Measurements from ENCODE around the gene SCO2. TPM values are rescaled to one million over a fixed set of nuclear protein-coding genes. Genes with fewer than 3 reads are reported as not detected.

The SCO2 gene
- polyA plus RNA-seq, 1 donor (not counting 4 experiments of a cell fraction or from before 2014, with no cell fraction given): 1.9 TPM

DNA sequence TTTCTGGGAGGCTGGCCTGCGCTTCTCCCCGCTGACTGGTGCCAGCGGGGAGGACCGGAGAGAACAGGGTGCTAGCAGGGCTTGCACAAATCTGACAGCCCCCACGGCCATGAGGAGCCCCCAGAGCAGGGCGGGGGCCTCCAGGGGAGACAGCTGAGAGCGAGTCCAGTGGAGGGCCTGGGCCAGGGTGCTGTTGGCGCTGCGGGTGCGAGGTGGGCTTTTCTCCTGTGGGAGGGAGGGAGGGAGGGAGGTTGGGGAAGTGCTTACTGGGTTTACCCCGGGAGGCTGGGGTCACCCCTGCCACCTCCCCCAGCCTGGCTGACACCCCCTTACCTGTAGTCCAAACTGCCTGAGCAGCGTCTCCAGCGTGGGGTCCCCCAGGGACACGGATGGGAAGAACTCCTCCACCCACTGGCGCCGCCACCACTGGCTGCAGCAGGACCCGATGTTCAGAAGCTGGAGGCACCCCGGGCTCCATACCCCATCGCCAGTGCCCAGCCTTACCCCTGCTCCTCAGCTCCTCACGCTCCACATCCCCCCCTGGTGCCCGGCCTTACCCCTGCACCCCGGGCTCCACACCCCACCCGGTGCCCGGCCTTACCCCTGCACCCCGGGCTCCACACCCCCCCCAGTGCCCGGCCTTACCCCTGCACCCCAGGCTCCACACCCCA, 21.8 kb downstream of the SCO2 start:
- no peak overlapping the region for H2AFZ ChIP-seq (ENCODE audit: control insufficient read depth, low read length)
- no peaks in the 10 kb centered on the region for H3K27me3 ChIP-seq (ENCODE audit: control insufficient read depth, extremely low read depth, insufficient read depth, low read length)
- no peaks in the 10 kb centered on the region for H3K9me3 ChIP-seq (ENCODE audit: control insufficient read depth, low read depth, low read length)
- H3K4me1 ChIP-seq (ENCODE audit: control insufficient read depth, extremely low read depth, insufficient read depth, low read length): peaks cover 10% of the 10 kb centered on the region
- no peaks in the 10 kb centered on the region for H4K20me1 ChIP-seq (ENCODE audit: control insufficient read depth, extremely low read depth, insufficient read depth, low read length)
- H3K9me1 ChIP-seq (ENCODE audit: control insufficient read depth, extremely low read depth, insufficient read depth, low read length): no peaks in the 10 kb centered on the region
- H3K4me3 ChIP-seq (ENCODE audit: control insufficient read depth in 2 of 3, extremely low read depth in 1 of 3, insufficient read depth in 2 of 3, low read depth in 1 of 3, low read length in 3 of 3): no peak overlapping the region
- DNase-seq (ENCODE audit: low read depth, low spot score) (no peak), FAIRE-seq (no peak)
- TF ChIP-seq EZH2 (IDR thresholded peaks at IDR 0.05; ENCODE audit: low read length): no peak
- TF ChIP-seq, protein P1, sequence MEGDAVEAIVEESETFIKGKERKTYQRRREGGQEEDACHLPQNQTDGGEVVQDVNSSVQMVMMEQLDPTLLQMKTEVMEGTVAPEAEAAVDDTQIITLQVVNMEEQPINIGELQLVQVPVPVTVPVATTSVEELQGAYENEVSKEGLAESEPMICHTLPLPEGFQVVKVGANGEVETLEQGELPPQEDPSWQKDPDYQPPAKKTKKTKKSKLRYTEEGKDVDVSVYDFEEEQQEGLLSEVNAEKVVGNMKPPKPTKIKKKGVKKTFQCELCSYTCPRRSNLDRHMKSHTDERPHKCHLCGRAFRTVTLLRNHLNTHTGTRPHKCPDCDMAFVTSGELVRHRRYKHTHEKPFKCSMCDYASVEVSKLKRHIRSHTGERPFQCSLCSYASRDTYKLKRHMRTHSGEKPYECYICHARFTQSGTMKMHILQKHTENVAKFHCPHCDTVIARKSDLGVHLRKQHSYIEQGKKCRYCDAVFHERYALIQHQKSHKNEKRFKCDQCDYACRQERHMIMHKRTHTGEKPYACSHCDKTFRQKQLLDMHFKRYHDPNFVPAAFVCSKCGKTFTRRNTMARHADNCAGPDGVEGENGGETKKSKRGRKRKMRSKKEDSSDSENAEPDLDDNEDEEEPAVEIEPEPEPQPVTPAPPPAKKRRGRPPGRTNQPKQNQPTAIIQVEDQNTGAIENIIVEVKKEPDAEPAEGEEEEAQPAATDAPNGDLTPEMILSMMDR (optimal IDR thresholded peaks at IDR 0.05 in 1 of 3, IDR thresholded peaks at IDR 0.05 in 1 of 3, conservative IDR thresholded peaks at IDR 0.05 in 1 of 3; ENCODE audit: extremely low read depth in 1 of 3, insufficient read depth in 2 of 3, low read length in 3 of 3): peak in 2 of 3 experiments; percentile 9 to 13
- H3K79me2 ChIP-seq (ENCODE audit: control insufficient read depth, insufficient read depth, low read length): peaks cover 15% of the 10 kb centered on the region
- dilution Hi-C loops (cut with MboI; ENCODE audit: extremely low pct_ligation_motif_present, low sequenced_read_pairs): no loop called here
- H3K4me2 ChIP-seq (ENCODE audit: control insufficient read depth, extremely low read depth, insufficient read depth, low read depth, low read length): no peak overlapping the region
- no peak overlapping the region for H3K27ac ChIP-seq (ENCODE audit: control insufficient read depth, insufficient read depth, low read length)
- no peak overlapping the region for H3K9ac ChIP-seq (ENCODE audit: control insufficient read depth, extremely low read depth, insufficient read depth, low read length)
- peaks cover 6 to 17% of the 10 kb centered on the region in 2 experiments for H3K36me3 ChIP-seq (ENCODE audit: control insufficient read depth in 2 of 2, extremely low read depth in 1 of 2, insufficient read depth in 2 of 2, low read length in 2 of 2)

DNA sequence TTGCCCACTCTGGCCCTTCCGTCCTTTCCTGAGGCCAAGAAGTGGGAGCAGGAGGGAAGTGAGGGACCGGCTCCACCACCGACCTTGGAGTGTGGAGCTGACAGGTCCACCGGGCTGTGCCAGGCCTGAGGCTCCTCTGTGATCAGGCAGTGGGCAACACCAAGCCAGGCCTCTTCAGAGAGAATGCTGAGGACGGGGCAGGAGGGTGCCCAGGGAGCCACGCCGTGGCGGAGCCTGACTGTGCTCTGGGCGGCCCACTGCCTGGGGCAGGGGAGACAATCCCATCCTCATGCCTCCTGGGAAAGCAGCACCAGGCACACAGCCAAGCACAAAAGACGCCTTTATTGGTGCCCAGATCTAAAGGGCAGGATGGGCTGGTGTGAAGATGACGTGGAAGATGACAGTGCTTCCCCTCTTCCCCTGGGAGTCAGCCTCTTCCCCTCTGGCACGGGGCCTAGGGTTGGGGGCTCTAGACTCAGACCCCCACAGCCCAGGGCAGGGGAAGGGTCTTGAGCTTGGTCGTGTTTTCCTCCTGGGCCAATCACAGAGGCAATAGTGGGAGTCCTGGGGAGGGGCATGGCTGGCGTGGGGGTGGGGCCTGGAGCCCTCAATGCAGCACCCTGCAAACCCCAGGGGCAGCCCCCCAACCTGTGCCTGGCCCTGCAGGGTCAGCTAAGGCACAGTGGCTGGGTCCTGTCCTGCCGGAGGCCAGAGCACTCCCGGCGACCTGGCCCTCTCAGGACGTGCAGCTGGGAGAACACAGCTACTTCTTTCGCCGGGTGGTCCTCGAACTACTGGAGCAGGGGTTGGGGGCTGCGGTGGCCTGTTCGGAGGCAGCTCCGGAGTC, 22.5 kb downstream of the SCO2 start:
- no peaks in the 10 kb centered on the region for H4K20me1 ChIP-seq (ENCODE audit: control insufficient read depth, extremely low read depth, insufficient read depth, low read length)
- H3K27me3 ChIP-seq (ENCODE audit: control insufficient read depth, extremely low read depth, insufficient read depth, low read length): no peaks in the 10 kb centered on the region
- DNase-seq (ENCODE audit: low read depth, low spot score) (no peak), FAIRE-seq (no peak)
- H3K4me2 ChIP-seq (ENCODE audit: control insufficient read depth, extremely low read depth, insufficient read depth, low read depth, low read length): no peak overlapping the region
- no peaks in the 10 kb centered on the region for H3K9me1 ChIP-seq (ENCODE audit: control insufficient read depth, extremely low read depth, insufficient read depth, low read length)
- H2AFZ ChIP-seq (ENCODE audit: control insufficient read depth, low read length): no peak overlapping the region
- H3K4me3 ChIP-seq (ENCODE audit: control insufficient read depth in 2 of 3, extremely low read depth in 1 of 3, insufficient read depth in 2 of 3, low read depth in 1 of 3, low read length in 3 of 3): no peak overlapping the region
- H3K9ac ChIP-seq (ENCODE audit: control insufficient read depth, extremely low read depth, insufficient read depth, low read length): no peak overlapping the region
- no peaks in the 10 kb centered on the region for H3K9me3 ChIP-seq (ENCODE audit: control insufficient read depth, low read depth, low read length)
- dilution Hi-C loops (cut with MboI; ENCODE audit: extremely low pct_ligation_motif_present, low sequenced_read_pairs): no loop called here
- peaks cover 6 to 17% of the 10 kb centered on the region in 2 experiments for H3K36me3 ChIP-seq (ENCODE audit: control insufficient read depth in 2 of 2, extremely low read depth in 1 of 2, insufficient read depth in 2 of 2, low read length in 2 of 2)
- H3K4me1 ChIP-seq (ENCODE audit: control insufficient read depth, extremely low read depth, insufficient read depth, low read length): peaks cover 12% of the 10 kb centered on the region
- H3K79me2 ChIP-seq (ENCODE audit: control insufficient read depth, insufficient read depth, low read length): peaks cover 13% of the 10 kb centered on the region
- no peak for TF ChIP-seq EZH2 (IDR thresholded peaks at IDR 0.05; ENCODE audit: low read length)
- TF ChIP-seq, protein P1 (optimal IDR thresholded peaks at IDR 0.05 in 1 of 3, IDR thresholded peaks at IDR 0.05 in 1 of 3, conservative IDR thresholded peaks at IDR 0.05 in 1 of 3; ENCODE audit: extremely low read depth in 1 of 3, insufficient read depth in 2 of 3, low read length in 3 of 3): no peak
- H3K27ac ChIP-seq (ENCODE audit: control insufficient read depth, insufficient read depth, low read length): no peak overlapping the region
